ENCODE data around the gene NT5C1A.

The NT5C1A gene

DNA sequence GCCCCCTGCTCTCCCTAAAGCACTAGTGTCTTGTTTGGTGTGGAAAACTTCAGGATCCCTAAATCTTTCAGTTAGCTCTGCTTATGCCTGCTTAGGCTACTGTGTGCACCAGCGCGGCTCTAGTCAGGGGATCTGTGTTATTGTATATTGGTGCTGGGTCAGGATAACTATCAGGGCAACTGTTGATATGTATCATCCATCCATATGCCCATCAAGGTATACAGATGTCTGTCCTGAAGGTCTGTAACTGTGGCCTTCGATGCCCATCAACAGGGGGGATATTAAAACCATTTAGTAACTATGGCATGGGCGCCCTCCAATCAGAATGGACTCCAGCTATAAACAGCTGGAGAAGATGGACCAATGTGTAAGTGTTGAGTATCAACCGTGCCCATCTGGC lies 12.4 kb downstream of the NT5C1A start:
- DNase-seq (ENCODE audit: low read depth in 2 of 2), result no peak

GRCh38 chr1:39659110-39659509 lies 12.8 kb downstream of the NT5C1A start:
- DNase-seq (ENCODE audit: low read depth in 2 of 2), result no peak

DNA sequence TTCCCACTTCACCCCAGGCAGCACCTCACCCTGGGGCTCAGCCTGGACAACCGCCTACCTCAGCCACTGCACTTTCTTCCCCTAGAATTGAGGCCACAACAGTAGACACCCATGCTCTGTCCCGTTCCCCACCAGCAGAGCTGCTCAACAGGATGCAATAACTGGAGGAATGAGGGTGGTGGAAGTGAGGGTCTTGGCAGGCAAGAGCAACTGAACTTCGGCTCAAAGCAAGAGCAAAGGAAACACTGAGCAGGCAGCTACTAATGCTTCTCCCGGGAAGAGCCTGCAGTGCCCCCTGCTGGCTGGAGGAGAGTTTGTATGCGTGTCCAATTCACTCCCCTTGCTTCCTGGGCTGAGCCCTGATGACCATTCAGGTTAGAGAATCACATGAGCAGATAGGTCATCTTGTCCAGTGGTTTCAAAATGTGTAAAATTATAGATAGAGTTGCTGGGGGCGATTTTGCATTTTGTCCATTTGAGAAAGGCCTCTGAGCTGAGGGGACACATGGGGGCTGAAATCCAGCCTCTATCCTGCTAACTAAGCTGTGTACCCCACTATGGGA lies 13.9 kb downstream of the NT5C1A start:
- DNase-seq (ENCODE audit: low read depth in 2 of 2), result peak; percentile 48 to 58

DNA sequence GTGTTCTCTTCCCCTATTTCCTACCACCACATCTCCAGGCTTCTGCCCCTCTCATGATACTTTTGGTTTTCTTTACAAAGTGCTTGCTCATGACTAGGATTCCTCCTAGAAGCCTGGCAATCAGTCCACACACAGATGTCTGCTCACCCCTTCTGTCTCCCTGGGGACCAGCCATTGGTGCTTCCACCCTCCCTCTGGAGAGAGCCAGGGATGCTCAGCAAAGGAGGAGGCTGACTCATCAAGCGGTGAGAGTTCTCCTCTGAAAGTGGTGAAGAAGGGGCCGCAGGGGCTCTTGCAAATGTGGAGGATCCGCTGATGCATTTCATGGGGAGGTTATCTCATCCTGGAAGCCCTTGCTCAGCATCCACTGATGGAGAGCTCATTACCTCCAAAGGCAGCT lies 14.5 kb downstream of the NT5C1A start:
- no peak for DNase-seq (ENCODE audit: low read depth in 2 of 2)

GRCh38 chr1:39656391-39656790 lies 15.5 kb downstream of the NT5C1A start:
- no peak for DNase-seq (ENCODE audit: low read depth in 2 of 2)

DNA sequence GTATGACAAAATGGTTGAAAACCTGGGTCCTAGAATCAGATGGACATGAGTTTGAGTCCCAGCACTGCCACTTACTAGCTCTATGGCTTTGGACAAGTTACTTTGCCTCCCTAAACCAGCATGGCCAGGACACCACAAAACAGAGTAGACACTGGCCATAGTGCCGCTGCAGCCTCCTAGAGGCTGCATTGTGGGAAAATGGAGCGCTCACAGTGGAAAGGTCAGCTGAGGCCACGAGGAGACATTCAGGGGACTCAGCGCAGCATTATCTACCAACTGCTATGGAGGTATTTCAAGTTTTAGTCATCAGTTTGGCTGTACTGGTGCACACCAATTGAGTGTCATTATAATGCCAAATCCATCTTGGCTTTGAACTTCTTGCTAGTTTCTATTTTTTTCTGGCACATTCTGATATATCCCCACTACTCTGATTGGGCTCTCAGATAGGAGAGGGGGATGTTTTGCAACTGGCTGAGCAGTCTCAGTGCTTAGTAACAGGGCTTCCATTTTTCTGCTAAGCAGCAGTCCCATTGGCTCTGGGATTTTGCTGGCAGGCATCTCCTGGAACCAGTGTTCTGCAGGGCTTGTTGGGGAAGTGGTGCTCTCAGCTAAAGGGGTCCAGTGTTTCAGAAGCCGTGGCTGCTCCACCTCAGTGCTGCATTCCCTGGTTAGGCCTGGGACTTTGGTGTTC lies 16.2 kb downstream of the NT5C1A start:
- DNase-seq (ENCODE audit: low read depth in 2 of 2), result no peak

- DNase-seq (ENCODE audit: low read depth in 2 of 2), result no peak
These were observed 17.6 kb downstream of the NT5C1A start for GRCh38 chr1:39654291-39654690.

- peak; percentile 65 to 69 for DNase-seq (ENCODE audit: low read depth in 2 of 2)
These were observed 18.3 kb downstream of the NT5C1A start for GRCh38 chr1:39653546-39654031.

- DNase-seq (ENCODE audit: low read depth in 2 of 2), result no peak
These were observed 19.4 kb downstream of the NT5C1A start for GRCh38 chr1:39652554-39652953.

GRCh38 chr1:39652105-39652504 lies 19.8 kb downstream of the NT5C1A start:
- no peak for DNase-seq (ENCODE audit: low read depth in 2 of 2)

GRCh38 chr1:39650431-39650830 lies 21.5 kb downstream of the NT5C1A start:
- no peak for DNase-seq (ENCODE audit: low read depth in 2 of 2)

DNA sequence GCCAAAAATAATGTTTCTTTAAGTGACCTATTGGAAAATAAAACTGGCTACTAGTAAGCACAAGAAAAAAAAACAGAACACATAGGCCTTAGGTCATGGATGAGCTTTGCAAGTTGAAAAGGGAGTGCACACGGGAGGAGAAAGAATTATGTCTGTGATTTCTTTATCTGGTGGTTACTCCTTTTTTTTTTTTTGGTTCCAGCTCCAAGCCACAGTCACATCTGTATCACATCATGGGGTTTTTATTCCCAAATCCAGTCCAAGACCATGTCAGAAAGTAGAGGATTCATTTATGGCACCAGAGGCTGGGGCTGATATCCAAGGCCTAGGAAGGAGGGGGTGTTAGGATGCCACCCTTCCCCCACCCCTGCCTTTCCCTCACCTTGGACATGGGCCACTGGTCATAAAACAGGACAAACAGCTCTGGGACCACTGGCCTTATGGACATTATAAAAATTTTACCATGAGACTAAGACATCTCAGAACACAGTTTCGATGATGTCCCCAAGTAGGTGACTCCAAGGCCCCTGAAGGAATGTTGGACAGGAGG lies 22.2 kb downstream of the NT5C1A start:
- DNase-seq (ENCODE audit: low read depth in 2 of 2), result no peak

DNA sequence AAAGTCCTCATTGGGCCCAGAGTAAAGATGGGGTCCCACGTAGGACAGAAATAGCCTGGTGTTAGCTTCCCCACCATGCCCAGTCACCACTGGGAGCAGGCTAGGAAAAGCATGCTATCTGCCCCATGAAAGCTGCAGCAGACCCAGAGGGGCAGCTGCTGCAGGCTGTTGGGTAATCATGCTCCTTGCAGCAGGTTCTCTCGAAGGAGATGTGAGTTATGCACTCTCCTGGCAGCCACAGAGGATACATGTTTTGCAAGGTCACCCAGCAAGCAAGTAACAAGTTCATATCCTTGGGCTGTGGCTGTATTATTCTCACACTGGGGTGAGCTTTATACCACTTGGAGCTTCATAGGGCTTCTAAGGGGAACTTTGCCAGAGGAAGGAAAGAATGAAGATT lies 23.4 kb downstream of the NT5C1A start:
- no peak for DNase-seq (ENCODE audit: low read depth in 2 of 2)

GRCh38 chr1:39647247-39647646 lies 24.7 kb downstream of the NT5C1A start:
- DNase-seq (ENCODE audit: low read depth in 2 of 2), result no peak

- DNase-seq (ENCODE audit: low read depth in 2 of 2), result no peak
These were observed 25.4 kb downstream of the NT5C1A start for GRCh38 chr1:39646232-39647081.

- DNase-seq (ENCODE audit: low read depth in 2 of 2), result no peak
These were observed 26.4 kb downstream of the NT5C1A start for GRCh38 chr1:39645411-39646043.

- no peak for DNase-seq (ENCODE audit: low read depth in 2 of 2)
These were observed 28.2 kb downstream of the NT5C1A start for GRCh38 chr1:39643705-39644104.

DNA sequence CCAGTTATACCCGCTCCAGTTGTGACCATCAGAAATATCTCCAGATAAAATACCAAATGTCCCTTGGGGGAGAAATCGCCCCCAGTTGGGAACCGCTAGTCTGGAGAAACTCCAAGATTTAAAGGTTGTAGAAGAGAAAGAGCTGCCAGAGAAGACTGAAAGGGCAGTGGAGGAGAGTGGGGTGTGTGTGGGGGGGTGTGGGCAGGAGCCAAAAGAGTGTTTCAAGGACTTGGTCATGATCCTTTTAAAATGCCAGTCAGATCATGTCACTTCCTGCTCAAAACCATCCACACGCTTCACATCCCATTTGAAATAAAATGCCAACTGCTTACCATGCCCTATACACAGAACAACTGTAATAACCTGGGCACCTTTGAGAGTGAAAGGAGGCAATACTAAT lies 29.1 kb downstream of the NT5C1A start:
- DNase-seq (ENCODE audit: low read depth in 2 of 2), result no peak

DNA sequence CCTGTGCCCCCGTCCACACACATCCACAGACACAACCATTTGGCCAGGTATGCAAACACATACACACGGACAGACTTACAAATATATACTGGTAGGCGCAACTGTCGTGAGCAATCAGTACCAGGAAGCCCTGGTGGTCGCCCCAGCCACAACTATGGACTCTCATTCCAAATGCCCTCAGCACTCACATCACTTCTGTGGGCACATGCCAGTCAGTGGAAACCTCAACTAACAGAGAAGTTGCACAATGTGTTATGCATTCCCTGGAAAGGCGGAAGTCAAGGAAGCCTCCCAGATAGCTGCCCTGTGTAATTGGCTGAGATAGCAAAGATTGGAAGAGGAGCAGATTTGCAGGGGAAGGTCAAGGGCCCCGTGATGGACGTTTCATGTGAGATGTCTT lies 31.0 kb downstream of the NT5C1A start:
- no peak for DNase-seq (ENCODE audit: low read depth in 2 of 2)

- DNase-seq (ENCODE audit: low read depth in 2 of 2), result peak; percentile 56 to 68
These were observed 32.4 kb downstream of the NT5C1A start, which contains the start of gene HEYL for GRCh38 chr1:39639305-39640130. Gene HEYL (minus strand): TSS chr1:39639643. CDS start chr1:39639625, 18 bp downstream.

- no peak for DNase-seq (ENCODE audit: low read depth in 2 of 2)
These were observed 33.0 kb downstream of the NT5C1A start for GRCh38 chr1:39638965-39639304.
